ENCODE results near the gene PTDSS2.

GRCh38 chr11:514606-515005, 64.5 kb downstream of the PTDSS2 start:
- TF ChIP-seq FOXJ3 (CRISPR knock-in tag; IDR thresholded peaks at IDR 0.05; ENCODE audit: borderline replicate concordance) (no peak), SIN3A (IDR thresholded peaks at IDR 0.05; ENCODE audit: borderline replicate concordance, low read depth, low read length) (no peak), CREB1 (IDR thresholded peaks at IDR 0.05) (no peak), CREB1 (CRISPR knock-in tag; IDR thresholded peaks at IDR 0.05) (no peak), NFAT5 (CRISPR knock-in tag; IDR thresholded peaks at IDR 0.05) (no peak), MNT (IDR thresholded peaks at IDR 0.05) (no peak), MAZ (IDR thresholded peaks at IDR 0.05; ENCODE audit: borderline replicate concordance, low read depth, low read length) (no peak), MAZ (CRISPR knock-in tag; IDR thresholded peaks at IDR 0.05; ENCODE audit: low read depth) (no peak), ZNF639 (CRISPR knock-in tag; conservative IDR thresholded peaks at IDR 0.05) (no peak), POLR2AphosphoS5 (IDR thresholded peaks at IDR 0.05; ENCODE audit: low read depth, low read length) (no peak)
- TF ChIP-seq, protein P1, sequence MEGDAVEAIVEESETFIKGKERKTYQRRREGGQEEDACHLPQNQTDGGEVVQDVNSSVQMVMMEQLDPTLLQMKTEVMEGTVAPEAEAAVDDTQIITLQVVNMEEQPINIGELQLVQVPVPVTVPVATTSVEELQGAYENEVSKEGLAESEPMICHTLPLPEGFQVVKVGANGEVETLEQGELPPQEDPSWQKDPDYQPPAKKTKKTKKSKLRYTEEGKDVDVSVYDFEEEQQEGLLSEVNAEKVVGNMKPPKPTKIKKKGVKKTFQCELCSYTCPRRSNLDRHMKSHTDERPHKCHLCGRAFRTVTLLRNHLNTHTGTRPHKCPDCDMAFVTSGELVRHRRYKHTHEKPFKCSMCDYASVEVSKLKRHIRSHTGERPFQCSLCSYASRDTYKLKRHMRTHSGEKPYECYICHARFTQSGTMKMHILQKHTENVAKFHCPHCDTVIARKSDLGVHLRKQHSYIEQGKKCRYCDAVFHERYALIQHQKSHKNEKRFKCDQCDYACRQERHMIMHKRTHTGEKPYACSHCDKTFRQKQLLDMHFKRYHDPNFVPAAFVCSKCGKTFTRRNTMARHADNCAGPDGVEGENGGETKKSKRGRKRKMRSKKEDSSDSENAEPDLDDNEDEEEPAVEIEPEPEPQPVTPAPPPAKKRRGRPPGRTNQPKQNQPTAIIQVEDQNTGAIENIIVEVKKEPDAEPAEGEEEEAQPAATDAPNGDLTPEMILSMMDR (CRISPR knock-in tag; IDR thresholded peaks at IDR 0.05) = no peak
